ENCODE data around the gene ZNF799. TPM values are rescaled to one million over a fixed set of nuclear protein-coding genes. Genes with fewer than 3 reads are reported as not detected.

Gene ZNF799
- total and polyA plus RNA-seq, 2 of the 4 experiments (the other 2 are of a cell fraction), result 0.79 to 3.4 TPM

DNA sequence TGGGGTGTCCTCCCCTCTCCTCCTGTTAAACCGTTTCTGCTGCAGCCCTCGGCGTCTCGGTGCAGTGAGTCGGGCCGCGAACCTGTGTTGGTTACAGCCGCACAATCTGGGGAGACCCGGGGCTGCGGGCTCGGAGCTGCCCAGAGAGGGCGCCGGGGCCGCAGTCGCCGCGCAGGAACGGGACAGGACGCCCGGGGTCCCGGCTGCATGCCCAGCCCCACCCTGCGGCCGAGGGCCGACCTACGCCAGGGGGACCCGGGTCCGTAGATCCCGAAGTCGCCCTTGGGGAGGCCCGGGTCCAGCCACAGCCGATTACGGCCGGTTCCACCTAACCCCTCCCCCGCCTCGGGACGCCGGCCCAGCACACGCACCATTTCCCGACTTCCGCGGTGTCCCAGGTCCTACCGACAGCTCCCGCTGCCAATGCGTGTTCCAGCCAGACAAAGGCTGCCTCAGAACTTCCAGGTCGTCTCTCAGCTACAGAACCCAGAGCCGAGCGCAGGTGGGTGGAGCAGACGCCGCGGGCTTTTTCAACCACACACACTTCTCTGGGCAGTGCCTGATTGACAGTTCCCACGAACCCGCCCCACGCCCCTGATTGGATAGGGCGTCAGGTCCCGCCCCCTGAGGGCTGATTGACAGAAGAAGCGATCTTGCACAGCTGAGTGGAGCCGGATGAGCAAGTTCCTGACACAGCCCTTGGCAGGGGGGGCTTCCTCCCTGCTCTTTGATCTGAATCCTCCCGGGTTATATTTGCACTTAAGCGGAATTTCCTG, 39.7 kb upstream of the ZNF799 start, which contains the start of gene ZNF443:
ZNF443 (minus strand) TSS at position 481 of the 776 bp plus-strand sequence; CDS start at position 374, 107 bp downstream.
- Histone ChIP-seq H3K23ac (ENCODE audit: low read depth, low read length) (0 out of 2 replicates have a peak within 1 kb of the TSS, but pooled peaks have one; percentile 56), H3K9ac (ENCODE audit: low read depth, low read length) (peak within 1 kb of the TSS; percentile 27), H2BK120ac (ENCODE audit: low read depth, low read length) (no peak within 1 kb of the TSS), H4K20me1 (ENCODE audit: insufficient read depth, low read length) (no peaks in the 10 kb centered on the region), H3K27ac (ENCODE audit: insufficient read depth, low read length) (no peak within 1 kb of the TSS; the same call in 1 of the 2 replicates), H2AFZ (replicated peaks; ENCODE audit: low read length, poor library complexity) (peak within 1 kb of the TSS; percentile 96), H2AK5ac (ENCODE audit: low read depth, low read length) (no peak within 1 kb of the TSS), H3K56ac (ENCODE audit: extremely low read depth, insufficient read depth, low read length) (no peak within 1 kb of the TSS), H3K9me3 (ENCODE audit: control insufficient read depth, insufficient read depth, low read length) (no peaks in the 10 kb centered on the region), H4K8ac (ENCODE audit: low read depth in 2 of 2, low read length in 2 of 2) (peak within 1 kb of the TSS; percentile 47 to 86; a peak in 2 of 4 replicates), H2BK15ac (ENCODE audit: low read depth, low read length) (no peak within 1 kb of the TSS), H4K91ac (ENCODE audit: insufficient read depth, low read depth, low read length) (no peak within 1 kb of the TSS; the same call in 1 of the 2 replicates), H2BK20ac (ENCODE audit: low read depth, low read length) (no peak within 1 kb of the TSS), H3K27me3 (ENCODE audit: control insufficient read depth, insufficient read depth, low read length) (no peaks in the 10 kb centered on the region), H3K4ac (ENCODE audit: low read depth, low read length) (no peak within 1 kb of the TSS), H3K14ac (replicated peaks; ENCODE audit: low read depth, low read length) (no peak within 1 kb of the TSS; the same call in 1 of the 2 replicates), H2AK9ac (replicated peaks; ENCODE audit: low read depth, low read length, poor library complexity) (peak within 1 kb of the TSS; percentile 78), H3K4me2 (ENCODE audit: low read depth, low read length) (peak within 1 kb of the TSS; percentile 83), H3K9me1 (ENCODE audit: insufficient read depth, low read length) (no peaks in the 10 kb centered on the region), H2BK5ac (ENCODE audit: low read depth, low read length, poor library complexity, severe bottlenecking) (no peak within 1 kb of the TSS), H3K4me3 (ENCODE audit: insufficient read depth, low read depth, low read length) (peak within 1 kb of the TSS; percentile 56), H4K5ac (ENCODE audit: low read depth, low read length) (no peak within 1 kb of the TSS), H3K18ac (ENCODE audit: low read depth, low read length) (no peak within 1 kb of the TSS), H3K4me1 (ENCODE audit: control insufficient read depth, insufficient read depth, low read length) (no peaks in the 10 kb centered on the region), H3K79me1 (ENCODE audit: low read depth in 1 of 2, low read length in 2 of 2) (peaks cover 3 to 6% of the 10 kb centered on the region in 2 experiments; a peak in 2 of 4 replicates), H3K36me3 (ENCODE audit: control insufficient read depth, insufficient read depth, low read length) (no peaks in the 10 kb centered on the region)
- POLR2A ChIA-PET (ENCODE audit: unreplicated experiment), result no interaction called here
- CTCF ChIA-PET, result interaction anchor here (0.6 kb wide), 1 partner anchor 96 kb away, joined by 7 read pairs; no protein-coding TSS in a partner anchor
- BruUV-seq (replicated peaks), result no TSS peak
- dilution Hi-C loops (cut with HindIII; ENCODE audit: low sequenced_read_pairs, unreplicated experiment), result no loop called here
- ATAC-seq (ENCODE audit: low read depth), result peak; percentile 99
- 0% methylated on average over 14 of the region's 59 CpGs; no CpG with 5 or more reads in 1 of the 2 experiments for WGBS, 2 experiments (ENCODE audit: extremely low coverage in 2 of 2, insufficient read length in 1 of 2)
- peak; percentile 95 for DNase-seq
- TF ChIP-seq FOS (IDR thresholded peaks at IDR 0.05; ENCODE audit: low read depth, low read length) (0 out of 2 replicates have a peak, but pooled peaks have one; percentile 5), MAZ (IDR thresholded peaks at IDR 0.05; ENCODE audit: borderline replicate concordance, low read depth, low read length) (peak; percentile 3; the same call in 1 of the 2 replicates), BHLHE40 (IDR thresholded peaks at IDR 0.05; ENCODE audit: low read depth, low read length) (no peak)
- TF ChIP-seq, protein P1, sequence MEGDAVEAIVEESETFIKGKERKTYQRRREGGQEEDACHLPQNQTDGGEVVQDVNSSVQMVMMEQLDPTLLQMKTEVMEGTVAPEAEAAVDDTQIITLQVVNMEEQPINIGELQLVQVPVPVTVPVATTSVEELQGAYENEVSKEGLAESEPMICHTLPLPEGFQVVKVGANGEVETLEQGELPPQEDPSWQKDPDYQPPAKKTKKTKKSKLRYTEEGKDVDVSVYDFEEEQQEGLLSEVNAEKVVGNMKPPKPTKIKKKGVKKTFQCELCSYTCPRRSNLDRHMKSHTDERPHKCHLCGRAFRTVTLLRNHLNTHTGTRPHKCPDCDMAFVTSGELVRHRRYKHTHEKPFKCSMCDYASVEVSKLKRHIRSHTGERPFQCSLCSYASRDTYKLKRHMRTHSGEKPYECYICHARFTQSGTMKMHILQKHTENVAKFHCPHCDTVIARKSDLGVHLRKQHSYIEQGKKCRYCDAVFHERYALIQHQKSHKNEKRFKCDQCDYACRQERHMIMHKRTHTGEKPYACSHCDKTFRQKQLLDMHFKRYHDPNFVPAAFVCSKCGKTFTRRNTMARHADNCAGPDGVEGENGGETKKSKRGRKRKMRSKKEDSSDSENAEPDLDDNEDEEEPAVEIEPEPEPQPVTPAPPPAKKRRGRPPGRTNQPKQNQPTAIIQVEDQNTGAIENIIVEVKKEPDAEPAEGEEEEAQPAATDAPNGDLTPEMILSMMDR (conservative IDR thresholded peaks at IDR 0.05; ENCODE audit: low read depth, low read length), result 0 out of 2 replicates have a peak, but pooled peaks have one; percentile 5
- in situ Hi-C loops (cut with MboI; ENCODE audit: low sequenced_read_pairs), result no loop called here
- intact Hi-C loops (cut with micrococcal nuclease), result loop anchor here (5.0 kb wide), 2 partner anchors 38 to 148 kb away; partner anchors contain the start of genes ZNF44 and ZNF799

Data from IMR-90 (cell line).